BJ (cell line): ENCODE data around the gene SLC35A2. TPM values are rescaled to one million over a fixed set of nuclear protein-coding genes. Genes with fewer than 3 reads are reported as not detected.

ENCODE experiments used
- CTCF ChIA-PET: fragments of 350-600 bp; formaldehyde crosslinking; extraction: SDS; loops from one replicate; lab custom pipeline; 2021; ENCODE audit warnings: antibody characterized with exemption, inconsistent platforms; lab: Yijun Ruan, JAX
- POLR2A ChIA-PET: fragments of 300-600 bp; sonication (Branson Sonifier 250); formaldehyde crosslinking; extraction: SDS; loops from one replicate; lab custom pipeline; 2021; ENCODE audit warnings: antibody characterized with exemption; lab: Charles Lee
- DNase-seq: peaks from one replicate; pipeline ENCODE4 v3.0.0-alpha.2; 2011; ENCODE audit warnings: low read depth
- H3K27me3 ChIP-seq: 2 replicates; pipeline ENCODE4 v1.6.0; 2011; ENCODE audit warnings: low read length; ENCODE audit not compliant: control insufficient read depth, insufficient read depth
- H3K36me3 ChIP-seq: 2 replicates; pipeline ENCODE4 v1.5.1; 2011; ENCODE audit warnings: low read length; ENCODE audit not compliant: control insufficient read depth, insufficient read depth
- H3K4me3 ChIP-seq: 2 replicates; pipeline ENCODE4 v1.5.1; 2011; ENCODE audit warnings: low read depth, mild to moderate bottlenecking, control low read depth, low read length
- polyA plus RNA-seq: library from polyadenylated mRNA; depleted of rRNA; stranded (reverse); fragments of >200 nt; gene quantifications from 2 replicates; pipeline ENCODE4 v1.2.3, GENCODE V29; 2011
- TF ChIP-seq, protein P1 (sequence below): IDR thresholded peaks from 2 replicates; pipeline ENCODE4 v1.5.1; 2011; ENCODE audit warnings: low read depth, mild to moderate bottlenecking, control low read depth, inconsistent platforms, low read length, moderate library complexity; ENCODE audit not compliant: insufficient read depth

SLC35A2 gene
- polyA plus RNA-seq, 1 experiment = 69.3 TPM

DNA sequence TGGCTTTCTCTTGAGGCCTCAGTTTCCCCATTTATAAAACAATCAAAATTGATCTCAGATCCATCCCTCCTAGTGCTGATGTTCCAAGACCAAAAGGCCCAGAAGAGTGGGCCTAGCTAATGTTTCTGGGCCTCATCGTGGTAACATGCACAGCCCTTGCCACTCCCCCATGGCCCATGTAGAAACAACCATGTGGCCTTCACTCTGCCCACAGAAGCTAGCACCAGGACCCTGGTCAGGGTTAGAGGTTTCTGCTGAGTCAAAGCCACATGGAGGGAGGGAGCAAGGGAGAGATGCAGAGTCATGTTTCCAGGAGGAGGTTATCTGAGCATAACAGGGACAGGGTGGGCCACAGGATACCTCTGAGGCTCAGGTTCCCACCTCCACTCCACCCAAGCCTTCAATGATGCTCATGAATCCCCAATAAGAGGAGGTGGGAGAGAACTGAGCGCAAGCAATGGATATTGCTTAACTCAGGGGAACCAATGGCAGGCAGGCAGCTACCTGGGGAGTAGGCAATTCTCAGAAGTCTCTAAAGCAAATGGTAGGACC lies 29.0 kb upstream of the SLC35A2 start:
- Histone ChIP-seq H3K4me3 (no peak overlapping the region), H3K36me3 (peaks cover 7% of the 10 kb centered on the region), H3K27me3 (no peaks in the 10 kb centered on the region)
- CTCF ChIA-PET = no interaction called here
- POLR2A ChIA-PET = no interaction called here
- TF ChIP-seq, protein P1, sequence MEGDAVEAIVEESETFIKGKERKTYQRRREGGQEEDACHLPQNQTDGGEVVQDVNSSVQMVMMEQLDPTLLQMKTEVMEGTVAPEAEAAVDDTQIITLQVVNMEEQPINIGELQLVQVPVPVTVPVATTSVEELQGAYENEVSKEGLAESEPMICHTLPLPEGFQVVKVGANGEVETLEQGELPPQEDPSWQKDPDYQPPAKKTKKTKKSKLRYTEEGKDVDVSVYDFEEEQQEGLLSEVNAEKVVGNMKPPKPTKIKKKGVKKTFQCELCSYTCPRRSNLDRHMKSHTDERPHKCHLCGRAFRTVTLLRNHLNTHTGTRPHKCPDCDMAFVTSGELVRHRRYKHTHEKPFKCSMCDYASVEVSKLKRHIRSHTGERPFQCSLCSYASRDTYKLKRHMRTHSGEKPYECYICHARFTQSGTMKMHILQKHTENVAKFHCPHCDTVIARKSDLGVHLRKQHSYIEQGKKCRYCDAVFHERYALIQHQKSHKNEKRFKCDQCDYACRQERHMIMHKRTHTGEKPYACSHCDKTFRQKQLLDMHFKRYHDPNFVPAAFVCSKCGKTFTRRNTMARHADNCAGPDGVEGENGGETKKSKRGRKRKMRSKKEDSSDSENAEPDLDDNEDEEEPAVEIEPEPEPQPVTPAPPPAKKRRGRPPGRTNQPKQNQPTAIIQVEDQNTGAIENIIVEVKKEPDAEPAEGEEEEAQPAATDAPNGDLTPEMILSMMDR = no peak
- no peak for DNase-seq

DNA sequence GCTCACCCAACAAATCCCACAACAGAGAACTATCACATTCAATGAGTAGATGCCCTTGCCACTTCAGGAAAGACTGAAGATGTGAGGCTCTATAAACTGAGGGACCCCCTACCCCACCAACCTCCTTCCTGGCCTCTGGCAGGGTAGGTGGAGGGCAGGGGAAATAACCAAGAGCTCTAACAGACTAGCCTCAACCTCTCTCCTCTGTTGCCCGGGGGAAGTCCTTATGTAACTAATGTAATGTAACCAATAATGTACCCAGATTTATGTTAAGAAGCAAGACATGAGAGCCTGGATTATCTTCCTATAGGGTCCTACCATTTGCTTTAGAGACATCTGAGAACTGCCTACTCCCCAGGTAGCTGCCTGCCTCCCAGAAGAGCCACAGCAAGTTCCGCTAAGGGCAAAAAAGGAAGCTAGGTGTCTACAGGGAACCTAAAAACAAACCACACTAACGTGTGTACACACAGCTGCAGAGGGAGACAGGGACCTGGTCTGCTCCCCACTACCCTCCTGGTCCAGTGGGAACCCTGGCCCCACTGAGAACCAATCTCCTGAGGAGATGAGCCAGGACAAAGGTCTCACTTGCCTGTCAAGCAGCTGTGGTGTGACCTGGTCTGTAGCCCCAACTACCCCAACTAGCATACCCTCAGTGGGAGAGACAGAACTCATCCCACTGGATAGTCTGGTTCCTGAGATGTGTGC lies 28.2 kb upstream of the SLC35A2 start:
- H3K36me3 ChIP-seq = peaks cover 8% of the 10 kb centered on the region
- POLR2A ChIA-PET = no interaction called here
- no peak overlapping the region for H3K4me3 ChIP-seq
- TF ChIP-seq, protein P1 = no peak
- no peaks in the 10 kb centered on the region for H3K27me3 ChIP-seq
- DNase-seq = no peak
- CTCF ChIA-PET = no interaction called here

DNA sequence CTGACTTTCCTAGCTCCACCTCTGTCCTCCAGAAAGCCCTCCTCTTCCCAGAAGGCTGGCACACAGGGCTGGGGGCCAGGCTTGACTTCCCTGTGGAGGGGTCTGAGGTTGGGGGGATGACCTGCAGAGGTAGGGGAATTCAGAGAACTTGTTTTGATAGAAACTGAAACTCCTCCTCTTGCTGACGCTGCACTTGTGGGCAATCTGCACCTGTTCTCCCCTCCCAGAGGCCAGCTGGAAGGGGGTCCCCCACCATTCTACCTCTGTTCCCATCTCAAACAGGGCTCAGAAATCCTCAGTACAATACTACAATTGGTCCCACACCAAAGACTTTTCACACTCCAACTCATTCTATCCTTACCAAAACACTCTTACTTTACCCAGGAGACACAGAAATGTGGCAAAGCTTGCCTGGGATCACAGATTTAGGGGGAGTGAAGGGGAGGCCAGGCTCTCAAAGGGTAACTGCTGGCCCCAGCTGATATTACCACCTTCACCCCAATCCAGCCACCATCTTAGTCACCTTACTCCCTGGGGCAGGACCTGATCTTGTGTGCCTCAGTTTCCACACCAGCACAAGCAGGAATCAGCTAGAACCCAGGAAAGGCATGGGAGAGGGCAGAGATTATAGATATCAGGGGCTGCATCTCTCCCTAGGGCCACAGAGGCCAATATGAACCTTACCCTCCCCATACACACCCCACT lies 27.4 kb upstream of the SLC35A2 start:
- no peak for DNase-seq
- TF ChIP-seq, protein P1 = no peak
- Histone ChIP-seq H3K4me3 (no peak overlapping the region), H3K27me3 (no peaks in the 10 kb centered on the region), H3K36me3 (peaks cover 12% of the 10 kb centered on the region)
- CTCF ChIA-PET = no interaction called here
- POLR2A ChIA-PET = no interaction called here

DNA sequence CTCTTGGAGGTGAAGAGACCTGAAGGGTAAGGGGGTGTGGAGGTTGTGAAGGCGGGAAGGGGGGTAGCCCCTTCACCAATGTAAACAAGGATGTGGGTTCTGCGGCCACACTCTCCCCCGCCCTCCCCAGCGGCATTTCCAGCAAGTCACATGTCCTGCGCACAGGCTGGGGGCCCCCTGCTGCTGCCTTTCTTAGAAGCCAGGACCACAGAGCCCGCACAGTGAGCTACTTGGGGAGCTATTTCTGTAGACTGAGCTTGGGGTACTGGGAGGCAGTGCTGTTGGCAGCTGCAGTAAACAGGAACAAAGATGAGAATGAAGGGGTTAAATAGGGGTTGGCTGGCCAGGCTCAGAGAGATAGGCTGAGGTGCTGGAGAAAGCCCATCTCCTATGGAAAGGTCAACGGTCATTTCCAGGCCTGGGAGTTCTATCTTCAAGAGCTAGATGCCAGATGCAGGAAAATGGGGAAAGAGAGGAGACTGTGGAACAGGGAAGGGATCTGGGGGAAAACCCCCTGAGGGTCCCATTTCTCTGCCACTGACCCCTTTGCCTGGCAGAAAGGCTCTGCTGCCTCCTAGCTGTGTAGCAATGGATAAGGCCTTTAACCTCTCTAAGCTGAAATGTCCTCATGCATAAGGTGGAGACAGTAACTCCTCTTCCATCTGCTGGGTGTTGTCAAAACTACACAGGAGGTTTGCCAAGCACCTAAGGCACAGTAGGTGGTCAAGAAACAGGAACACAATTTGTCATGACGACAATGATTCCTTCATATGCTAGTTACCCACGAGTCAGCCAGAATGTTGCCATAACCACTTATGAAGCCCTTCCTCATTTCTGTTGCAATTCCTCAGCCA lies 25.8 kb upstream of the SLC35A2 start:
- Histone ChIP-seq H3K27me3 (no peaks in the 10 kb centered on the region), H3K36me3 (peaks cover 13% of the 10 kb centered on the region), H3K4me3 (no peak overlapping the region)
- POLR2A ChIA-PET = no interaction called here
- DNase-seq = no peak
- TF ChIP-seq, protein P1 = no peak
- CTCF ChIA-PET = no interaction called here
